ENCODE results near the gene HAPLN3. TPM values are rescaled to one million over a fixed set of nuclear protein-coding genes. Genes with fewer than 3 reads are reported as not detected.

The HAPLN3 gene
- polyA plus RNA-seq, 1 donor from 2014 or later = not detected

- no peaks in the 10 kb centered on the region for H3K9me2 ChIP-seq (ENCODE audit: insufficient read depth, low read length)
- TF ChIP-seq MXI1 (conservative IDR thresholded peaks at IDR 0.05; ENCODE audit: poor library complexity, severe bottlenecking) (no peak), POLR2AphosphoS5 (IDR thresholded peaks at IDR 0.05) (no peak), SMC3 (conservative IDR thresholded peaks at IDR 0.05; ENCODE audit: poor library complexity) (no peak), CTCF (IDR thresholded peaks at IDR 0.05; ENCODE audit: poor library complexity, severe bottlenecking) (no peak), EZH2 (IDR thresholded peaks at IDR 0.05; ENCODE audit: borderline replicate concordance, insufficient read depth, low read length, poor library complexity, severe bottlenecking) (no peak), EP300 (conservative IDR thresholded peaks at IDR 0.05; ENCODE audit: poor library complexity, severe bottlenecking) (no peak), RAD21 (conservative IDR thresholded peaks at IDR 0.05) (no peak), TAF1 (IDR thresholded peaks at IDR 0.05; ENCODE audit: low read depth) (no peak)
- TF ChIP-seq, protein P1, sequence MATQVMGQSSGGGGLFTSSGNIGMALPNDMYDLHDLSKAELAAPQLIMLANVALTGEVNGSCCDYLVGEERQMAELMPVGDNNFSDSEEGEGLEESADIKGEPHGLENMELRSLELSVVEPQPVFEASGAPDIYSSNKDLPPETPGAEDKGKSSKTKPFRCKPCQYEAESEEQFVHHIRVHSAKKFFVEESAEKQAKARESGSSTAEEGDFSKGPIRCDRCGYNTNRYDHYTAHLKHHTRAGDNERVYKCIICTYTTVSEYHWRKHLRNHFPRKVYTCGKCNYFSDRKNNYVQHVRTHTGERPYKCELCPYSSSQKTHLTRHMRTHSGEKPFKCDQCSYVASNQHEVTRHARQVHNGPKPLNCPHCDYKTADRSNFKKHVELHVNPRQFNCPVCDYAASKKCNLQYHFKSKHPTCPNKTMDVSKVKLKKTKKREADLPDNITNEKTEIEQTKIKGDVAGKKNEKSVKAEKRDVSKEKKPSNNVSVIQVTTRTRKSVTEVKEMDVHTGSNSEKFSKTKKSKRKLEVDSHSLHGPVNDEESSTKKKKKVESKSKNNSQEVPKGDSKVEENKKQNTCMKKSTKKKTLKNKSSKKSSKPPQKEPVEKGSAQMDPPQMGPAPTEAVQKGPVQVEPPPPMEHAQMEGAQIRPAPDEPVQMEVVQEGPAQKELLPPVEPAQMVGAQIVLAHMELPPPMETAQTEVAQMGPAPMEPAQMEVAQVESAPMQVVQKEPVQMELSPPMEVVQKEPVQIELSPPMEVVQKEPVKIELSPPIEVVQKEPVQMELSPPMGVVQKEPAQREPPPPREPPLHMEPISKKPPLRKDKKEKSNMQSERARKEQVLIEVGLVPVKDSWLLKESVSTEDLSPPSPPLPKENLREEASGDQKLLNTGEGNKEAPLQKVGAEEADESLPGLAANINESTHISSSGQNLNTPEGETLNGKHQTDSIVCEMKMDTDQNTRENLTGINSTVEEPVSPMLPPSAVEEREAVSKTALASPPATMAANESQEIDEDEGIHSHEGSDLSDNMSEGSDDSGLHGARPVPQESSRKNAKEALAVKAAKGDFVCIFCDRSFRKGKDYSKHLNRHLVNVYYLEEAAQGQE (IDR thresholded peaks at IDR 0.05; ENCODE audit: borderline replicate concordance) = no peak
- no peaks in the 10 kb centered on the region for H3K9me3 ChIP-seq (ENCODE audit: low read length)
- no peaks in the 10 kb centered on the region for H4K20me1 ChIP-seq (ENCODE audit: insufficient read depth)
- H3K27ac ChIP-seq (ENCODE audit: low read length) = no peak overlapping the region
- no peaks in the 10 kb centered on the region for H3K27me3 ChIP-seq (ENCODE audit: insufficient read depth, low read depth, low read length)
- H3F3A ChIP-seq (ENCODE audit: insufficient read depth, low read length, poor library complexity, severe bottlenecking) = no peaks in the 10 kb centered on the region
- H3K4me3 ChIP-seq (ENCODE audit: low read length) = no peak overlapping the region
- H3K9ac ChIP-seq (ENCODE audit: low read length) = no peak overlapping the region
- no peak overlapping the region for H2AFZ ChIP-seq (ENCODE audit: low read depth, low read length)
- no peaks in the 10 kb centered on the region for H3K36me3 ChIP-seq (ENCODE audit: insufficient read depth, low read length)
- no peak overlapping the region for H3K4me2 ChIP-seq (ENCODE audit: low read length)
- no peaks in the 10 kb centered on the region for H3K79me2 ChIP-seq (replicated peaks; ENCODE audit: insufficient read depth, low read length)
Measured at GRCh38 chr15:88872706-88873105, 22.6 kb downstream of the HAPLN3 start.

GRCh38 chr15:88872106-88872505 lies 23.2 kb downstream of the HAPLN3 start:
- H3K79me2 ChIP-seq (replicated peaks; ENCODE audit: insufficient read depth, low read length) = no peaks in the 10 kb centered on the region

More at GRCh38 chr15:88872106-88872505, 23.2 kb downstream of the HAPLN3 start:
- H3F3A ChIP-seq (ENCODE audit: insufficient read depth, low read length, poor library complexity, severe bottlenecking) = no peaks in the 10 kb centered on the region
- H3K4me2 ChIP-seq (ENCODE audit: low read length) = no peak overlapping the region
- H3K9ac ChIP-seq (ENCODE audit: low read length) = no peak overlapping the region
- no peak overlapping the region for H2AFZ ChIP-seq (ENCODE audit: low read depth, low read length)
- no peaks in the 10 kb centered on the region for H3K9me3 ChIP-seq (ENCODE audit: low read length)
- TF ChIP-seq MXI1 (conservative IDR thresholded peaks at IDR 0.05; ENCODE audit: poor library complexity, severe bottlenecking) (no peak), TAF1 (IDR thresholded peaks at IDR 0.05; ENCODE audit: low read depth) (no peak), POLR2AphosphoS5 (IDR thresholded peaks at IDR 0.05) (no peak), EP300 (conservative IDR thresholded peaks at IDR 0.05; ENCODE audit: poor library complexity, severe bottlenecking) (no peak), EZH2 (IDR thresholded peaks at IDR 0.05; ENCODE audit: borderline replicate concordance, insufficient read depth, low read length, poor library complexity, severe bottlenecking) (no peak), CTCF (IDR thresholded peaks at IDR 0.05; ENCODE audit: poor library complexity, severe bottlenecking) (no peak), RAD21 (conservative IDR thresholded peaks at IDR 0.05) (no peak), SMC3 (conservative IDR thresholded peaks at IDR 0.05; ENCODE audit: poor library complexity) (no peak)
- TF ChIP-seq, protein P1 (IDR thresholded peaks at IDR 0.05; ENCODE audit: borderline replicate concordance) = no peak
- H3K36me3 ChIP-seq (ENCODE audit: insufficient read depth, low read length) = no peaks in the 10 kb centered on the region
- no peaks in the 10 kb centered on the region for H3K27me3 ChIP-seq (ENCODE audit: insufficient read depth, low read depth, low read length)
- H4K20me1 ChIP-seq (ENCODE audit: insufficient read depth) = no peaks in the 10 kb centered on the region
- H3K27ac ChIP-seq (ENCODE audit: low read length) = no peak overlapping the region
- H3K4me3 ChIP-seq (ENCODE audit: low read length) = no peak overlapping the region
- H3K9me2 ChIP-seq (ENCODE audit: insufficient read depth, low read length) = no peaks in the 10 kb centered on the region

Data from neural cell (in vitro differentiated cells).